DMS 273 treated with DMSO at 0.1 percent for 48 hours (cell line): ENCODE measurements around the gene NANP.
"Not testable (repeated sequence)": the region's sequence is repeated elsewhere in the genome, so short reads cannot be mapped to it uniquely, and the experiment has no call there.

Source experiments
- DNase-seq: peaks from one replicate; lab custom pipeline; 2025; lab: John Stamatoyannopoulos, UW

Gene NANP

GRCh38 chr20:25606094-25606695, 17.6 kb downstream of the NANP start:
- DNase-seq, result no peak

GRCh38 chr20:25605148-25605547, 18.7 kb downstream of the NANP start:
- DNase-seq, result no peak

GRCh38 chr20:25604611-25605010, 19.2 kb downstream of the NANP start:
- DNase-seq, result no peak

GRCh38 chr20:25602914-25603309, 20.9 kb downstream of the NANP start:
- not testable (repeated sequence) for DNase-seq

GRCh38 chr20:25602191-25602913, 21.5 kb downstream of the NANP start:
- not testable (repeated sequence) for DNase-seq

GRCh38 chr20:25601659-25602058, 22.2 kb downstream of the NANP start:
- no peak for DNase-seq

- no peak for DNase-seq
These were observed 23.2 kb downstream of the NANP start for GRCh38 chr20:25600632-25601031.

- DNase-seq, result peak; percentile 24
These were observed 31.5 kb downstream of the NANP start for GRCh38 chr20:25592135-25592852.

GRCh38 chr20:25590778-25591177, 33.0 kb downstream of the NANP start:
- DNase-seq, result not testable (repeated sequence)

- DNase-seq, result no peak
These were observed 35.3 kb downstream of the NANP start for GRCh38 chr20:25588491-25588890.

GRCh38 chr20:25587536-25587935, 36.3 kb downstream of the NANP start:
- no peak for DNase-seq

GRCh38 chr20:25586877-25587276, 36.9 kb downstream of the NANP start:
- DNase-seq, result no peak

- no peak for DNase-seq
These were observed 38.7 kb downstream of the NANP start, which contains the start of gene NINL for GRCh38 chr20:25584905-25585704. Gene NINL, minus strand, starts transcription at chr20:25585531. Its CDS starts 58,944 bp downstream, at chr20:25526587.

GRCh38 chr20:25583607-25584006, 40.2 kb downstream of the NANP start:
- DNase-seq, result not testable (repeated sequence)

- no peak for DNase-seq
These were observed 43.1 kb downstream of the NANP start for GRCh38 chr20:25580711-25581110.

GRCh38 chr20:25579081-25579770, 44.6 kb downstream of the NANP start:
- DNase-seq, result no peak

GRCh38 chr20:25576783-25577530, 46.9 kb downstream of the NANP start:
- DNase-seq, result no peak

GRCh38 chr20:25574411-25574810, 49.4 kb downstream of the NANP start:
- no peak for DNase-seq

GRCh38 chr20:25573288-25574251, 50.2 kb downstream of the NANP start:
- no peak for DNase-seq

GRCh38 chr20:25571817-25572216, 52.0 kb downstream of the NANP start:
- DNase-seq, result no peak
